KOPT-K1 (cell line): ENCODE measurements around the gene DPEP2.
"Not testable (repeated sequence)": the region's sequence is repeated elsewhere in the genome, so short reads cannot be mapped to it uniquely, and the experiment has no call there.

Source experiments
- H3K27ac ChIP-seq: fragments of 200-600 bp; sonication (generic); 2 replicates; pipeline ENCODE4 v1.5.1; 2016; ENCODE audit warnings: antibody characterized with exemption, mild to moderate bottlenecking, low read depth, low read length; ENCODE audit not compliant: poor library complexity, severe bottlenecking
- H3K36me3 ChIP-seq: fragments of 200-600 bp; sonication (generic); 2 replicates; pipeline ENCODE4 v1.5.1; 2017; ENCODE audit warnings: antibody characterized with exemption, mild to moderate bottlenecking, low read length, moderate library complexity; ENCODE audit not compliant: insufficient read depth
- H3K9me3 ChIP-seq: fragments of 200-600 bp; sonication (generic); 2 replicates; pipeline ENCODE4 v1.5.1; 2017; ENCODE audit warnings: antibody characterized with exemption, low read length, mild to moderate bottlenecking; ENCODE audit not compliant: insufficient read depth, poor library complexity, severe bottlenecking

The DPEP2 gene

DNA sequence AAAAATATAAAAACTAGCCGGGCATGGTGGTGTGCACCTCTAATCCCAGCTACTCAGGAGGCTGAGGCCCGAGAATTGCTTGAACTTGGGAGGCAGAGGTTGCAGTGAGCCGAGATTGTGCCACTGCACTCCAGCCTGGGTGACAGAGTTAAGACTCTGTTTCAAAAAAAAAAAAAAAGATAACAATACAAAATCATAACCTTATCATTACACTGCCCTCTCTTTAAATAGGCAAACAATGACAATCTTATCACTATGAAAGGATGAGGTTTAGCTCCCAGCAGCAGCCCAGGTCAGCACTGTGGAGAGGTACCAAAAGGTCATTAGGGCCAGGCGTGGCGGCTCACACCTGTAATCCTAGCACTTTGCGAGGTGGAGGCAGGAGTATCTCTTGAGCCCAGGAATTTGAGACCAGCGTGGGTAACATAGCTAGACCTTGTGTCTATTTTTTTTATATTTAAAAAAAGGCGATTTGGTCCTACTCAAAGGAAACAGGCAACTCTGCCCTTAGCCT, 19.9 kb upstream of the DPEP2 start:
- Histone ChIP-seq H3K36me3 (peaks cover 18% of the 10 kb centered on the region), H3K9me3 (no peaks in the 10 kb centered on the region), H3K27ac (no peak overlapping the region)

DNA sequence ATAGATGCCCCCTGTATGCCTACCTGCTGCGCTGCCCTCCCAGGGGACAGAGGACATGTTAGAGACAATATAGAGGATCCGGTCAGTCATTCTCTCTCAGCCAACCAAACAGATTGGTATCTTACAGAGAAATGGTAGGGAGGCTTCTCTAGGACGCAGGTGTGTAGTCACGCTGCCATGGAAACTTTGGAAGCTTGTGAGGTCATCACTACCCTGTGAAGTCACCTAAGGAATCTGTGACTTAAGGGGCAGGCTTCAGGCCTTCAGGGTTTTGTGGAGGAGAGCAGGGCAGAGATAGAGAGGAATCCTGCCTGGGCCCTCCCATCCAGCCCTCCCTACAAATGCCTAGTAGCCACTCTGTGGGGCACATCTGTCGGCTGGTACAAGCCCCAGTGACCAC, 16.4 kb upstream of the DPEP2 start, which contains the start of gene DPEP2NB:
DPEP2NB (minus strand) TSS at position 231 of the 400 bp plus-strand sequence; CDS start at position 90, 141 bp downstream.
- Histone ChIP-seq H3K27ac (no peak within 1 kb of the TSS), H3K9me3 (no peaks in the 10 kb centered on the region), H3K36me3 (peaks cover 4% of the 10 kb centered on the region; the same call in 1 of the 2 replicates)

DNA sequence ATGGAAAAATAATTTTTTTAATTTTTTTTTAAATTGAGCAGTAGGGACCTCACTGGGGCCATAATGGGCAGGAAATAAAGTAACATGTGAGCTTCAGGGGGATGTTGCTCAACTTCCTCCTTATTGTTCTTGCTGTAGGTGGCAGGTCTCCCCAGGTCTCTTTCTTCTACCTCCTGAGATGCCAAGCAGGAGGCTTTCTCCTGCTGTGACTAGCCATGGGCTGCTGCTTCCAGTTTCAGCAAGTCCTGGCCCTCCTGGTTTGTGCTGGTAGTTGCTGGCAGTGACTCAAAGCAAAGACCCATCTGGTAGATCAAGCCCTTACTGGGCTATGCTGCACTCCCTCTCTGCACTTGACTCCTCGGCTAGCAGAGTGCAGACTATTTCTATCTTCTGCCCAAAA, 14.2 kb upstream of the DPEP2 start:
- Histone ChIP-seq H3K27ac (no peak overlapping the region), H3K36me3 (no peaks in the 10 kb centered on the region), H3K9me3 (no peaks in the 10 kb centered on the region)

DNA sequence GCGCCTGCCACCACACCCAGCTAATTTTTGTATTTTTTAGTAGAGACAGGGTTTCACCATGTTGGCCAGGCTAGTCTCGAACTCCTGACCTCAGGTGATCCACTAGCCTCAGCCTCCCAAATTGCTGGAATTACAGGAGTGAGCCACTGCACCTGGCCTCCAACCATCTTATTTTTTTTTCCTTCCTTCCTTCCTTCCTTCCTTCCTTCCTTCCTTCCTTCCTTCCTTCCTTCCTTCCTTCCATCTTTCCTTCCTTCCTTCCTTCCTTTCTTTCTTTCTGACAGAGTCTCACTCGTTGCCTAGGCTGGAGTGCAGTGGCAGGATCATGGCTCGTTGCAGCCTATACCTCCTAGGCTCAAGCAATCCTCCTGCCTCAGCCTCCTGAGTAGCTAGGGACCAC, 10.6 kb upstream of the DPEP2 start:
- not testable (repeated sequence) for H3K36me3 ChIP-seq, H3K27ac ChIP-seq, H3K9me3 ChIP-seq

DNA sequence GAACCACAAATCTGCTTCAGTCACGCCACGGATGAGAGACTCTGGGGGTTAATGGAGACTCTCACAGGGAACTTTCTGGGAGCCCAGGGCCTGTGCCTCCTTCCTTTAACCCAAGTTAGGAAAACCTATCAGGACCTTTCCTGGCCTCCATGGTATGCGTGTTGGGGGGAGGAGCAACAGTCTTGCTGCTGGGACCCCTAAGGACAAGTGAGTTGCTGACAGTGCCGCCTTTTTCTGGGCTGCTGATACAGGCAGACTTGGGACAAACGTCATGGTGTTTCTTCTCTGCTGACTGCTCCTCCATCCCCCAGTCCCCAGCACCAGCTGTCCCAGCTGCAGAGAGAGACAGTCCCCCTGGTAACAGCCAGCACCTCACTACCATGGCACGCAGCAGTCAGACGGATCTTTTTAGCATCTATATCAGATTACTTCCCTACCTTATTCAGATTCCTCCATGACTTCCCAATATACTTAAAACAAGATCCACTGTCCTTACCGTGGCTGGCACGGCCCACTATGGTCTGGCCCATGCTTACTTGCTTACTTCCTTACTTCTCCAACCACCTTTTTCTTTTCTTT, 10.0 kb upstream of the DPEP2 start:
- H3K9me3 ChIP-seq: no peaks in the 10 kb centered on the region
- no peaks in the 10 kb centered on the region for H3K36me3 ChIP-seq
- H3K27ac ChIP-seq: no peak overlapping the region

DNA sequence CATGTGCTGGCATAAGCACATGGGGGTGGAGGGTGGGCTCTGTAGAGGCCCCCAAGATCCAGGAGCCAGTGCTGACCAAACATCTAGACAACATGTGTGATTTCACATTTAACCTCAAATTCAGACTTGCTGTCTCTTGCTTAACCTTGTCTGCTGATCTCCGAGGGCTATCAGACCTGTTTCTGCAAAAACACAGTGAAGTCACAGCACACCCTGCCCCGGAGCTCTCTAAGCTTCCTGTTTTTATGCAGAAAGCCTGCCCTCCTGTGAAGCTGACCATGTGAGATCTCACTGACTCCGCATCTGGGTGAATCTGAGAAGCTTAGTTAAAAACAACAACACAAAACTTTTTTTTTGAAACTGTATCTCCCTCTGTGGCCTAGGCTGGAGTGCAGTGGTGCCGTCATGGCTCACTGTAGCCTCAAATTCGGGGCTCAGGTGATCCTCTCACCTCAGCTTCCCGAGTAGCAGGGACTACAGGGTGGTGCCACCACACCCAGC, 6.6 kb upstream of the DPEP2 start:
- Histone ChIP-seq H3K36me3 (no peaks in the 10 kb centered on the region), H3K27ac (no peak overlapping the region), H3K9me3 (no peaks in the 10 kb centered on the region)

DNA sequence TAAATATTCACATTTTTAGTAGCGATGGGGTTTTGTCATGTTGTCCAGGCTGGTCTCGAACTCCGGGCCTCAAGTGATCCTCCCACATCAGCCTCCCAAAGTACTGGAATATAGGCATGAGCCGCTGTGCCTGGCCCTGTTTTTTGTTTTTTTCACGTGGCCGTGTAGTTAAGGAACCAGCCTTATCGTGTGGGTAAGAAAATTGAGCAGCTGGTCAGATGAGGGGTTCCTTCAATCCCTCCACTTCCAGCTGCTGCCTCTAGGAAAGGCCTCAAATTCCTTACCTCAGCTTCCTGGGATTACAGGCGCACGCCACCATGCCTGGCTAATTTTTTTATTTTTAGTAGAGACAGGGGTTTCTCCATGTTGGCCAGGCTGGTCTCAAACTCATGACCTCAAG, 5.9 kb upstream of the DPEP2 start:
- Histone ChIP-seq H3K27ac (no peak overlapping the region), H3K9me3 (no peaks in the 10 kb centered on the region)

DNA sequence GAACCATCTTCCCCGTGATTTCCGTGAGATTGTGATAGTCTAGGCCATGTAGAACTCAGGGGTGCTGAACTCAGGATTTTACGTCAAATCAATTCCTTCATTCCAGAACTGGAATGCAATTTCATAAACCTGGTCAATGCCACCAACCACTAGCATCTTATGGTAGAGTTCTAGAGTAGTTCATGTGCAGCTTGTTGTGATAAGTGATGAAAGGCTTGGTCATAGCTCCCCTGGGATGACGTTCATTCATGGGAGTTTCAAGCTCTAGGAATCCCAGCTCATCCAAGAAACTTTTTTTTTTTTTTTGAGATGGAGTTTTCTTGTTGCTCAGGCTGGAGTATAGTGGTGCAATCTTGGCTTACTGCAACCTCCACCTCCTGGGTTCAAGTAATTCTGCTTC, 3.7 kb upstream of the DPEP2 start:
- Histone ChIP-seq H3K36me3 (no peaks in the 10 kb centered on the region), H3K27ac (no peak overlapping the region), H3K9me3 (peaks cover 3% of the 10 kb centered on the region)

More for the DNA sequence above, 5.9 kb upstream of the DPEP2 start:
- no peaks in the 10 kb centered on the region for H3K36me3 ChIP-seq

DNA sequence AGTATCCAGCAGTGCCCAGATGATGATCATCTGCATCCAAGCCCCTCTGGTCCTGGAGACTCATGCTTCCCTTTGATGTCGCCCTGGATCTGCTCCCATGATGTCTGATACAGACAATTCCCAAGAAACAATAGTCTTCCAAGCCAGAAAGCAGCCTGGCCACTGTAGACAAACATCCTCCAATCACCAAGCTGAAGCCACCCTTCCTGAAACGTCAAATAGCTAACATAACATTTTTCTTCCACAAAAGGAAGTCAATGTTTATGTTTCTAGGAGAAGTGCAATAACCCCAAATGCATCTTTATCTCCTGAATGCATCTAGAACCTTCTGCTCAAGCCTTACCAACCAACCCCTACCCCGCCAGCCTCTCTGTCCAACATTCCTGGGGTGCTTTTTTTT, 1.2 kb upstream of the DPEP2 start:
- H3K27ac ChIP-seq: no peak overlapping the region
- no peaks in the 10 kb centered on the region for H3K36me3 ChIP-seq
- H3K9me3 ChIP-seq: peaks cover 3% of the 10 kb centered on the region

DNA sequence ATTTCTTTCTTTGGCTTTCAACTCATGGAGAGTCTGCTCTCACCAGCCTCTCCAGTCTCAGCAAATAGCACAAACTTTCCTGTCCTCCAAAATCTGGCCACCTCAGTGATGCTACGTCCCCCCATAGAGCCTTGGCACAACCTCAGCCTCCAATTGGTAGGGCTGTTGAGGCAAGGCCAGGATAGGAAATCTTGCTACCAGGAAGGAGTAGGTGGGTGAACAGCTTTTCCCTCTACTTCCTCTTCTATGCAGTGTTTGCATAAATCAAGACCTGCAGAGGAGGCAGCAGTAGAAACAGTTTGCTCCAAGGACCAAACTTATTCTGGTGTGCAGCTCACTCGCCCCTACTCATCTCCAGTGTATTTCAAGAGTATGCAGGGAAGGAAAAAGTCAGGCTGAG, 701 bp upstream of the DPEP2 start:
- peaks cover 3% of the 10 kb centered on the region for H3K9me3 ChIP-seq
- H3K36me3 ChIP-seq: no peaks in the 10 kb centered on the region
- H3K27ac ChIP-seq: peak overlapping the region; percentile 53

DNA sequence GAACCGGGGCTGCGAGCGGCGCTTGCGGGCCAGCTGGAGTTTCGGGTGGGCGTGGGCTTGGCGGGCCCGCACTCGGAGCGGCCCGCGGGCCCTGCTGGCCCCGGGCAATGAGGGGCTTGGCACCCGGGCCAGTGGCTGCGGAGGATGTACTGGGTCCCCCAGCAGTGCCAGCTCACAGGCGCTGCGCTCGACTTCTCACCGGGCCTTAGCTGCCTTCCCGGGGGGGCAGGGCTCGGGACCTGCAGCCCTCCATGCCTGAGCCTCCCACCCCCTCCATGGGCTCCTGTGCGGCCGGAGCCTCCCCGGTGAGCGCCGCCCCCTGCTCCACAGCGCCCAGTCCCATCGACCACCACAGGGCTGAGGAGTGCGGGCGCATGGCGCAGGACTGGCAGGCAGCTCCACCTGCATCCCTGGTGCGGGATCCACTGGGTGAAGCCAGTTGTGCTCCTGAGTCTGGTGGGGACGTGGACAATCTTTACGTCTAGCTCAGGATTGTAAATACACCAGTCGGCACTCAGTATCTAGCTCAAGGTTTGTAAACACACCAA, 979 bp downstream of the DPEP2 start:
- H3K9me3 ChIP-seq, H3K36me3 ChIP-seq: not testable (repeated sequence)
- peak overlapping the region; percentile 53 for H3K27ac ChIP-seq

DNA sequence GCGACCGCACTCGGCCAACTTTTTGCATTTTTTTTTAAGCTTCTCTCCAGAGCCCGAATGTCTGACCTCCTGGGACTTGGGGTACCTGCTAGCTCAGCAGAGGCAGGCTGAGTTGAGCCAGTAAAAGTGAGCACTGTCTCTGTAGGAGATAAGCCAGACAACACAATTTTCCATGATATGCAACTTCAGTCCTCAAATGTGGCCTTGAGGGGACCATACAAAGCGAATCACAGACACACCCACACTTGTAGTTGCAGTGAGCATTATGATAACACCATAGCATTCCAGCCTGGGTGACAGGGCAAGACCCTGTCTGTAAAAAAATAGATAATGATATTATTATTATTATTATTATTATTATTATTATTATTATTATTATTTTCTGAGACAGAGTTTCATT, 2.6 kb downstream of the DPEP2 start:
- peaks cover 3% of the 10 kb centered on the region for H3K9me3 ChIP-seq
- no peaks in the 10 kb centered on the region for H3K36me3 ChIP-seq
- H3K27ac ChIP-seq: no peak overlapping the region

DNA sequence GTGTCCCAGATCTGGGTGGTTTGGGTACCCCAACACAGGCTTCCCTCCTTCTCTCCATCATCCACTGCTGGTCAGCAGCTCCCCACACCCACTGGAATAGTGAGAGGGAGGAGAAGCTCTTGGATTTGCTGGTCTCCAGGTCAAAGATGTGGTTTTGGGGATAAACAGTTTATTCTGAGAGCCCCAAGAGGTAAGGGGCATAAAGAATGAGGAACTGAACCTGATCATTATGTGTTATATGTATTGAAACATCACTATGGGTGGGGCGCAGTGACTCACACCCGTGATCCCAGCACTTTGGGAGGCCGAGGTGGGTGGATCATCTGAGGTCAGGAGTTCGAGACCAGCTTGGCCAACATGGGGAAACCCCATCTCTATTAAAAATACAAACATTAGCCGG, 3.9 kb downstream of the DPEP2 start:
- H3K9me3 ChIP-seq: peaks cover 3% of the 10 kb centered on the region
- H3K27ac ChIP-seq: no peak overlapping the region

DNA sequence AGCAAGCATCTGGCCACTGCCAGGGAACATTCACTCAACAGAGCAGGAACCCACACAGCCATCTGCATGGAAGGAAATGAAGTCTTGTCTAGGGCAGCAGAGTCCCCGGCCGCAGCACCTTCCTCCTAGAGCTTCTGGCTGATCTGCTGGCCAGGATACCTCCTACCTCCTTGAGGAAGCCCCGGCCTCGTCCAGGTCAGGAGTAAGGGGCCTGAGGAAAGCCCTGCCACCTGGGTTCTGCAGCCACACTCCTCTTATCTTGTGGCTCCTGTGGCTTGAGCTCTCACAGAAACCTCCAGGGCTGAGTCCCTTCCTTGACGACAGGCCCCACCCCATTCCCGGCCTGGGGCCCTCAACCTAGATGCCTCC, 5.3 kb downstream of the DPEP2 start:
- H3K9me3 ChIP-seq, H3K36me3 ChIP-seq: not testable (repeated sequence)
- peak overlapping the region; percentile 66 for H3K27ac ChIP-seq

More for the DNA sequence above, 3.9 kb downstream of the DPEP2 start:
- no peaks in the 10 kb centered on the region for H3K36me3 ChIP-seq

DNA sequence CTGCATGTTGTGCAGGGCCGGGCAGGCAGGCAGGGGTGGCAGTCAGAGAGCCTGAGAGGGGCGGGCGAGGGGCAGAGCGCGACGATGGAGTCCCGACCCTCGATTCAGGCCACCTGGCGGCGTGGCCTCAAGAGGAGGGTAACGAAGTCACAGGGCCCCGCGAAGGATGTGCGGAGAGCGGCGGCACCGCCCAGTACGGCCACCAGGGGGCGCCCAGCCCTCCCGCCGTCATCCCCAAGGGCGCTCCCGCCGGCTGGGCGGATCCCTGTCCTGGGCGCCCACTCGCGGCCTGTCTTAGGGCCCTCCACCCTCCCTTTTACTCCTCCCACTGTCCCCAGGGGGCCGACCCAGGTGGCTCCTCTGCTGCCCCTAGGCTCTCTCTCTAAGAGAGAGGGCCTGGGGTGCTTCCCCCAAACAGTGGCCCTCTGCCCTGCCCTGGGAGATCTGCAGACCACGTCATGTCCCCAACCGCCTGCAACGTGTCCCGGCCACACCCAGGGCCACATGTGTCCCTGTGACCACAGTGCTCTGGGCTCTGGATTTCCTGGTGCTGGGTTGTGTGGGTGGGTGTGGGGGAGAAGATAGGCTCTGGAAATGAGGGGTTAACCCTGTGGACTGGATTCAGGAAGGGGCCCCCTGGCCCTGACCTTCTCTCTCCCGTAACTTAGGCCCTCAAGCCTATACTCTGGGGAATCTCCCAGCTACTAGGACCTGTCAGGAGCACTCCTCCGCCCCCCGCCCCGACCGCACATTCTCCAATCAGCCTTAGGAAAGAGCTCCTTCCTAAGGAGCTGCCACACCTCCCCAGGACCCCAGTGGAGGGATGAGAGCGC, 5.9 kb downstream of the DPEP2 start:
- H3K27ac ChIP-seq: peak overlapping the region; percentile 66
- peaks cover 2% of the 10 kb centered on the region for H3K9me3 ChIP-seq
- H3K36me3 ChIP-seq: no peaks in the 10 kb centered on the region
